NT2/D1 (cell line): Measurements from ENCODE around the gene DIS3L2.
"Not testable (repeated sequence)": the region's sequence is repeated elsewhere in the genome, so short reads cannot be mapped to it uniquely, and the experiment has no call there.

Experiments used
- SUZ12 ChIP-seq: IDR thresholded peaks from 2 replicates; pipeline ENCODE4 v1.6.1; 2011; ENCODE audit not compliant: insufficient read length, insufficient read depth; ENCODE audit errors: extremely low read depth
- YY1 ChIP-seq: IDR thresholded peaks from 2 replicates; pipeline ENCODE4 v1.6.1; 2011; ENCODE audit not compliant: insufficient read length, insufficient read depth
- ZNF274 ChIP-seq: IDR thresholded peaks from 2 replicates; pipeline ENCODE4 v1.6.1; 2011; ENCODE audit warnings: mild to moderate bottlenecking, low read depth, low read length

GRCh38 chr2:232364806-232365594, 403.5 kb downstream of the DIS3L2 start:
- TF ChIP-seq ZNF274, SUZ12, YY1: not testable (repeated sequence)
